GM18907 (cell line): ENCODE measurements around the gene ABLIM3.

Experiments used
- ATAC-seq: cut with Tn5 transposase; IDR thresholded peaks from one replicate; pipeline ENCODE4 v1.9.1; 2021; ENCODE audit warnings: mild to moderate bottlenecking, moderate library complexity; ENCODE audit not compliant: unreplicated experiment

The ABLIM3 gene

GRCh38 chr5:149133795-149134777 is 7.2 kb upstream of the ABLIM3 start:
- no peak for ATAC-seq

GRCh38 chr5:149134778-149135500 is 6.4 kb upstream of the ABLIM3 start:
- ATAC-seq: no peak

GRCh38 chr5:149135536-149136201 is 5.6 kb upstream of the ABLIM3 start:
- no peak for ATAC-seq

- no peak for ATAC-seq
Observed at GRCh38 chr5:149138182-149138923, 2.9 kb upstream of the ABLIM3 start.

- no peak for ATAC-seq
Observed at GRCh38 chr5:149140197-149141002, 893 bp upstream of the ABLIM3 start.

GRCh38 chr5:149141957-149142851 is 911 bp downstream of the ABLIM3 start:
- no peak for ATAC-seq

GRCh38 chr5:149143470-149143869 is 2.2 kb downstream of the ABLIM3 start:
- ATAC-seq: no peak

- ATAC-seq: no peak
Observed at GRCh38 chr5:149144637-149145036, 3.3 kb downstream of the ABLIM3 start.

GRCh38 chr5:149145138-149145537 is 3.8 kb downstream of the ABLIM3 start:
- no peak for ATAC-seq

GRCh38 chr5:149147676-149148075 is 6.4 kb downstream of the ABLIM3 start:
- peak; percentile 66 for ATAC-seq

- no peak for ATAC-seq
Observed at GRCh38 chr5:149149942-149150341, 8.6 kb downstream of the ABLIM3 start.

- no peak for ATAC-seq
Observed at GRCh38 chr5:149150457-149150856, 9.2 kb downstream of the ABLIM3 start.

GRCh38 chr5:149151717-149152116 is 10.4 kb downstream of the ABLIM3 start:
- no peak for ATAC-seq

GRCh38 chr5:149152317-149152746 is 11.0 kb downstream of the ABLIM3 start:
- no peak for ATAC-seq

- no peak for ATAC-seq
Observed at GRCh38 chr5:149153193-149153750, 12.0 kb downstream of the ABLIM3 start.

GRCh38 chr5:149153751-149154610 is 12.7 kb downstream of the ABLIM3 start:
- ATAC-seq: no peak

GRCh38 chr5:149154650-149155049 is 13.4 kb downstream of the ABLIM3 start:
- no peak for ATAC-seq
